TTC549 (cell line): ENCODE results near the gene LIME1.

Experiments used
- FAIRE-seq: peaks from 2 replicates; lab custom pipeline; 2012; peaks lifted over from hg19 to GRCh38; lab: Jason Lieb, UNC

LIME1 gene

GRCh38 chr20:63697357-63697867 lies 39.1 kb upstream of the LIME1 start:
- no peak for FAIRE-seq

GRCh38 chr20:63697868-63698545 lies 38.5 kb upstream of the LIME1 start:
- FAIRE-seq, result no peak

GRCh38 chr20:63698739-63699465 lies 37.6 kb upstream of the LIME1 start:
- FAIRE-seq, result no peak

- no peak for FAIRE-seq
These were observed 36.8 kb upstream of the LIME1 start for GRCh38 chr20:63699466-63700198.

- FAIRE-seq, result no peak
These were observed 36.0 kb upstream of the LIME1 start for GRCh38 chr20:63700199-63701050.

- FAIRE-seq, result no peak
These were observed 35.5 kb upstream of the LIME1 start for GRCh38 chr20:63701051-63701328.

GRCh38 chr20:63701329-63702035 lies 35.0 kb upstream of the LIME1 start:
- no peak for FAIRE-seq

- no peak for FAIRE-seq
These were observed 34.3 kb upstream of the LIME1 start for GRCh38 chr20:63702036-63702665.

GRCh38 chr20:63702751-63703470 lies 33.6 kb upstream of the LIME1 start:
- FAIRE-seq, result no peak

GRCh38 chr20:63703471-63703975 lies 32.9 kb upstream of the LIME1 start:
- FAIRE-seq, result no peak

GRCh38 chr20:63703976-63704748 lies 32.3 kb upstream of the LIME1 start:
- no peak for FAIRE-seq

GRCh38 chr20:63704749-63705117 lies 31.7 kb upstream of the LIME1 start:
- no peak for FAIRE-seq

GRCh38 chr20:63705232-63706026 lies 31.0 kb upstream of the LIME1 start:
- FAIRE-seq, result no peak

GRCh38 chr20:63706027-63706695 lies 30.3 kb upstream of the LIME1 start:
- no peak for FAIRE-seq

- FAIRE-seq, result no peak
These were observed 29.5 kb upstream of the LIME1 start for GRCh38 chr20:63706852-63707557.

- no peak for FAIRE-seq
These were observed 28.7 kb upstream of the LIME1 start, which contains the start of the genes ARFRP1 and ZGPAT for GRCh38 chr20:63707558-63708300. Gene ARFRP1 (minus strand): TSS chr20:63707976. CDS start chr20:63707091, 885 bp downstream. Gene ZGPAT (plus strand): TSS chr20:63708039. CDS start chr20:63708581, 542 bp downstream.
